ENCODE results near the gene HEPACAM2.

Gene HEPACAM2

DNA sequence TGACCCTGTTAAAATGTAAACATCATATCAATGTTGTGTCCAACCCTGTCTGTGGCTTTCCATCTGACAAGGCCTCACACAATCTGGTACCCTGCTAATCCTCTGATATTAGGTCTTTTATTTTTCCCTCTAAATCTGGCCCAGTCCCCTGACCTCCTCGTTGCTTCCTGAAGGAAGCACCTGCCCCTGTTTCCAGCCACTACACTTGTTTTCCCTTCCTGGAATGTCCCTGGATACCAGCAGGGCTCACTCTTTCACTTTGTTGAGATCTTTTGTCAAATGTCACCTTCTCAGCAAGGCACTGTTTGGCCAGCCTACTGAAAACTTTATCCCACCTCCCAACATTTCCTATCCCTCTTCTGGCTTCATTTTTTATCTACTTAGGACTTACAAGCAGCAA is 80.2 kb downstream of the HEPACAM2 start:
- no peak for DNase-seq

DNA sequence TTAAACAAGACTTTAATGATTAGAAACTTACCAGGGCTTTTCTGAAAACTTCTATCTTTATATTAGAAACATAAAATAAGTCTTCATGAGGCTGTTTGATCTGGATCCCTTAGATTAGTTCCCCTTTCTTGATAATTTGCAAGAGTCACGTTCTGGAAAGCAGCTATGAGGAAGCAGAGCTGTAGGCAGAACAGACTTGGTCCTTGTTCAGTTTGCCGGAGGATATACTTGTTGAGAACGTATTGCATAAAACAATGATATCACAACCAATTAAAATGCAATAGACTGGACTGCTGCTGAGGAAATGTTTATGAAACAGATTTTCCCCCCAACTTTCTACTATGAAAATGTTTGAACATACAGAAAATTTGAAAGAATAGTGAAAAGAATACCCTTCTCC is 80.9 kb downstream of the HEPACAM2 start:
- DNase-seq: no peak

DNA sequence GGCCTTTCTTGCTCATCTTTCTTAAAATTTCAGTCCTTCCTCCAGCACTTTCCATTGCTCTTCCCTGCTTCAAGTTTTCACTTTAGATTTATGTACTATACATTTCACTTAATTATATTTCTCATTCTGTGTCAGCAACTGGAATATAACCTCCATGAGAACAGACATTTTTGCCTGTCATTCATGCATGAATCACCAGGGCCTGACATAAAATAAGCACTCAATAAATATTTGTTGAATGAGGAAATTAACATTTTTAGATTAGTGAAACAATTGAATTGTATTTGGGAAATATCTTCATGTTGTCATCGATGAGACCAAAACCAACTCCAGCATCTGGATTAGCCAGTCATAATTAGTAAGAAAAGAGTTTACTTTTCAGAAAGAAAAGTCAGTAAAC is 84.1 kb downstream of the HEPACAM2 start:
- no peak for DNase-seq

DNA sequence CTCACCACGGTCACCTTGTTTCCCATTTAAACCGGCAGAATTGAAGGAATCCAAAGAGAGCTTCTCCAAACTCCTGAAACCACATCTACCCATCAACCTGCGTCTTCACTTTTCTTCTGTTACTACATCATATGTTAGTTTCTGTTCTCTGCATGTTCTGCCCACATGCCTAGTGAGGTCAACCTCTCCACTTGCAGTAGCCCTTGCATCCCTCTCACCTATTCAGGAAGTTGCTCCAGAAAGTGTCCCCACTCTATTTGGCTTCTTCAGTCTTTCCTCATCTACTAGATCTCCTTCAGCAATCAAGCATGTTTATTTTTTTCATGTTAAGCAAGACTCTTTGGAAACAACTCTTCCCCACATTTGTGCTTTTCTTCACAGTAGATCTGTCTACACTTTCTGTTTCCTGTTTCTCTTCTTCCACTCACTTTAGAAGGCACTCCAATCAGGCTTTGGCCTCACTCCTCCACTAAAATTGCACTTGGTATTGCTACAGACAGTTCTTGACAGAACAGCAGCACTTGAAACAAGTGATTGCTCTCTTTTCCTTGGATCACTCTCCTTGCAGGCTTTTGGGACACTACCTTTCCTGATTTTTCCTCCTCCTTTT is 85.6 kb downstream of the HEPACAM2 start:
- no peak for DNase-seq

DNA sequence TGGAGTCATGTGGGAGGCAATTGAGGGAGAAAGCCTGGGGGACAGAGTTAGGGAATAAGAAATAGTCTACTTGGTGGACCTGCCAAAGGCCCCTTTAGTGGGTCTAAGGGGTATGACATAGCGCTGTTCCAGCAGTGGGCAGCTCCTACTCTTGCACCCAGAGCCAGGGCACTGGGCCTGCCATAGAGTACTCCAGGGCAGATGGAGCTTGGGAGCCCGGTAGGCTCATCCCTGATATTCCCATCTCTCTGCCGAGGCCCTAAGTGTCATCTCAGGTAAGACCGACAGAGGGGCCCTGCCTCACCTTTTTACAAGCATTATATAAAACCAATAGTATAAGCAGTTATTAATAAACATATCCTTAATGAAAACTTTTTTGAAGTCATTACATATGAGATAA is 87.7 kb downstream of the HEPACAM2 start:
- DNase-seq: no peak

All from NCI-H187 treated with DMSO at 0.1 percent for 48 hours (cell line).